Measurements from ENCODE around the gene ABHD12. TPM values are rescaled to one million over a fixed set of nuclear protein-coding genes. Genes with fewer than 3 reads are reported as not detected.
"Not testable (repeated sequence)": the region's sequence is repeated elsewhere in the genome, so short reads cannot be mapped to it uniquely, and the experiment has no call there.

ABHD12 gene
- total RNA-seq, 2 experiments from 2014 or later, result 28.7 to 31.1 TPM

DNA sequence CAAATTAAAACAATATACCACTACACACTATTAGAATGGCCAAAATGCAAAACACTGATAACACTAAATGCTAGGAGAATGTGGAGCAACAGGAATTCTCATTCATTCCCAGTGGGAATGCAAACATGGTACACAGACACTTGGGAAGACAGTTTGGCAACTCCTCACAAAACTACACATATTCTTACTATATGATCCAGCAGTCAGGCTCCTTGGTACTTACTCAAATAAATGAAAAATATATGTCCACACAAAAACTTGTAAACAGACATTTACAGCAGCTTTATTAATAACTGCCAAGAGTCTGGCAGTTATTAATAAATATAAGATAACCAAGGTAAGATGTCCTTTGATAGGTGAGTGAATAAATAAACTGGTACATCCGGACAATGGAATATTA is 44.9 kb downstream of the ABHD12 start:
- DNase-seq, result no peak
- no peaks in the 10 kb centered on the region for H3K9me3 Mint-ChIP-seq (ENCODE audit: insufficient read depth)
- no peak overlapping the region for H3K4me3 Mint-ChIP-seq
- peaks cover 6% of the 10 kb centered on the region for H3K36me3 Mint-ChIP-seq (ENCODE audit: low read depth)
- H3K4me1 Mint-ChIP-seq (ENCODE audit: low read depth), result peaks cover 22% of the 10 kb centered on the region
- no peak overlapping the region for H3K27ac Mint-ChIP-seq
- ChIA-PET CTCF (no interaction called here), POLR2A (no interaction called here)
- no peaks in the 10 kb centered on the region for H3K27me3 Mint-ChIP-seq (ENCODE audit: low read depth)
- ATAC-seq, result no peak

DNA sequence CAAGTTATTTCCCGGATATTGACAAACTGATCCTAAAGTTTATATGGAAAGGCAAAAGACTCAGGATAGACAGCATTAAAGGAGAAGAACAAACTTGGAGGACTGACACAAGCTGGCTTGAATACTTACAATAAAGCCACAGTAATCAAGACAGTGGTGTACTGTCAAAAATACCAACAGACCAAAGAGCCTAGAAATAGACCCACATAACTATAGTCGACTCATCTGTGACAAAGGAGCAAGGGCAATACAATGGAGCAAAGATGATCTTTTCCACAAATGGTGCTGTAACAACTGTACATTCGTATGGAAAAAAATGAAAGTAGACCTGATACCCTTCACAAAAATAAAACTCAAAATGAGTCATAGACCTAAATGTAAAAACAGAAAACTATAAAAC is 46.0 kb downstream of the ABHD12 start:
- Mint-ChIP-seq H3K9me3 (ENCODE audit: insufficient read depth) (no peaks in the 10 kb centered on the region), H3K4me1 (ENCODE audit: low read depth) (peaks cover 22% of the 10 kb centered on the region), H3K4me3 (no peak overlapping the region), H3K36me3 (ENCODE audit: low read depth) (peaks cover 6% of the 10 kb centered on the region), H3K27me3 (ENCODE audit: low read depth) (no peaks in the 10 kb centered on the region), H3K27ac (no peak overlapping the region)
- ChIA-PET POLR2A (no interaction called here), CTCF (no interaction called here)
- ATAC-seq (no peak), DNase-seq (no peak)

DNA sequence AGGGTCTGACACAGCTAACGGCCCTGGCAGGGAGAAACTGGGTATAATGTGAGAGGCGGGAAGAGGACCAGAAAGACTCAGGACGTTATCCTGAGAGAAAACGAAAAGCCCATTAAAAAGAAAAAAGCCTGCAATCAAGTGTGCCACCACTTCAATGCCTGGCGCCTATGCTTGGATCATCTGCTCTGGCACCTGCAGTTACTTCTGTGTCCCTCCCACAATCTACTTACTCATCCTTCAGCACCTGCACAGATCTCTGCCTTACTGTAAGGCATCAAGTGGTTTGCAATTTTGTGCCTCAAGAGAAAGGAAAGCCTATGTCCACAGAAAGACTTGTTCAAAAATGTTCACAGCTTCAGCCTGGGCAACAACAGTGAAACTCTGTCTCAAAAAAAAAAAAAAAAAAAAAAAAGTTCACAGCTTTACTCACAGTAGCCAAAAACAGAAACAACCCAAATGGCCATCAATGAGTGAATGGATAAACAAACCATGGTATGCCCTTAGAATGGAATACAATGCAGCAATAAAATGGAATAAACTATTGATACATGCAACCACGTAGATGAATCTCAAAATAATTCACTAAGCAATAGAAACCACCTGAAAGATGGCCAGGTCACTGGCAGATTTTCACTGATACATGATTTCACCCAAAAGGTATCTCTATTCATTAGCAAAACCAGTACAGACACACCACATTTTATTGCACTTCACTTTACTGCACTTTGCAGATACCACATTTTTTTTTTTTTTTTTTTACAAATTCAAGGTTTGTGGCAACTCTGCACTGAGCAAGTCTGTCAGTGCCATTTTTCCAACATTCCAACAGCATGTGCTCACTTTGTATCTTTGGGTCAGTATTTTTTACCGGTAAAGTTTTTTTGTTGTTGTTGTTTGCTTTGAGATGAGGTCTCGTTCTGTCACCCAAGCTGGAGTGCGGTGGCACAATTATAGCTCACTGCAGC is 48.6 kb downstream of the ABHD12 start:
- Mint-ChIP-seq H3K4me1 (ENCODE audit: low read depth) (peaks cover 19% of the 10 kb centered on the region), H3K27ac (no peak overlapping the region), H3K4me3 (no peak overlapping the region), H3K9me3 (ENCODE audit: insufficient read depth) (no peaks in the 10 kb centered on the region), H3K27me3 (ENCODE audit: low read depth) (no peaks in the 10 kb centered on the region), H3K36me3 (ENCODE audit: low read depth) (peaks cover 9% of the 10 kb centered on the region)
- POLR2A ChIA-PET, result no interaction called here
- ATAC-seq, result no peak
- CTCF ChIA-PET, result no interaction called here
- no peak for DNase-seq

DNA sequence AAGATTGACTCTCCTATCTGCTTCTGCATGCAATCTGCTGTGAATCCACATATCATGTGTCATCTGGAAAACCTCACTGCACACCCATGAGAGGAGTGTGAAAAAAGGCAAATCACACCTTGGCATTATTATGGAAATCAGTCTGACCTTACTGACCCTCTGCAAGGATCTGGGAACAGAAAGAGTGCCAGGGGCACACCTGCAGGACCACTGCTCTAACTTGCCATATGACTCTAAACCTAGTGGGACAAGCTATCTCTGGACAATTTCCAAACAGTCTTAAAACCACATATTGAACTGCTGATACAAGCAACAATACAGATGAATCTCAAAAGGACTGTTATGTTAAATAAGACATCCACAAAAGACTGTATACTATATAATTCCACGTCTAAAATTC is 50.3 kb downstream of the ABHD12 start:
- Mint-ChIP-seq H3K9me3 (ENCODE audit: insufficient read depth) (no peaks in the 10 kb centered on the region), H3K36me3 (ENCODE audit: low read depth) (peaks cover 11% of the 10 kb centered on the region), H3K27me3 (ENCODE audit: low read depth) (no peaks in the 10 kb centered on the region), H3K4me3 (no peak overlapping the region), H3K27ac (no peak overlapping the region), H3K4me1 (ENCODE audit: low read depth) (peaks cover 5% of the 10 kb centered on the region)
- ATAC-seq, result no peak
- ChIA-PET CTCF (no interaction called here), POLR2A (no interaction called here)
- no peak for DNase-seq

DNA sequence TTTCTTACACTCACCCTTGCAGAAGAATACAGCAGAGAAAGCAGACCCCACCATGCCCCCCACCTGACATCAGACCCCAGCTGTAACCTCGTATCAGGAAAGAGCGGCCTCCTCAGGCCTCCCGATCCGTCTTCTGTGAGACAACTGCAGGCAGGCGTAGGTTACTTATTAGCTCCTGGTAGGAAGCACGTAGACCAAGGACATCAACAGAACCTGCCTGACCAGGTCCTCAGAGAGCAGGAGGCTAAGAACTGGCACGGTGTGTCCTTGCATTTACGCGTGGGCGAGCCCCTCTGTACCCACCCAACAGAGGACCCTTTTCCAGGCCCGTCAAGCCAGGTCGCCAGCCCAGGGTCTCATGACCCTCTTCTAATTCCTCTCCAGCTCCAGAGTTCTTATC is 51.0 kb downstream of the ABHD12 start:
- Mint-ChIP-seq H3K4me3 (no peak overlapping the region), H3K27me3 (ENCODE audit: low read depth) (no peaks in the 10 kb centered on the region), H3K9me3 (ENCODE audit: insufficient read depth) (no peaks in the 10 kb centered on the region), H3K4me1 (ENCODE audit: low read depth) (peaks cover 1% of the 10 kb centered on the region), H3K36me3 (ENCODE audit: low read depth) (peaks cover 9% of the 10 kb centered on the region), H3K27ac (no peak overlapping the region)
- DNase-seq, result no peak
- ChIA-PET CTCF (interaction anchor here (1.2 kb wide), 1 partner anchor 29 kb away, joined by 3 read pairs; no protein-coding TSS in a partner anchor), POLR2A (no interaction called here)
- no peak for ATAC-seq

DNA sequence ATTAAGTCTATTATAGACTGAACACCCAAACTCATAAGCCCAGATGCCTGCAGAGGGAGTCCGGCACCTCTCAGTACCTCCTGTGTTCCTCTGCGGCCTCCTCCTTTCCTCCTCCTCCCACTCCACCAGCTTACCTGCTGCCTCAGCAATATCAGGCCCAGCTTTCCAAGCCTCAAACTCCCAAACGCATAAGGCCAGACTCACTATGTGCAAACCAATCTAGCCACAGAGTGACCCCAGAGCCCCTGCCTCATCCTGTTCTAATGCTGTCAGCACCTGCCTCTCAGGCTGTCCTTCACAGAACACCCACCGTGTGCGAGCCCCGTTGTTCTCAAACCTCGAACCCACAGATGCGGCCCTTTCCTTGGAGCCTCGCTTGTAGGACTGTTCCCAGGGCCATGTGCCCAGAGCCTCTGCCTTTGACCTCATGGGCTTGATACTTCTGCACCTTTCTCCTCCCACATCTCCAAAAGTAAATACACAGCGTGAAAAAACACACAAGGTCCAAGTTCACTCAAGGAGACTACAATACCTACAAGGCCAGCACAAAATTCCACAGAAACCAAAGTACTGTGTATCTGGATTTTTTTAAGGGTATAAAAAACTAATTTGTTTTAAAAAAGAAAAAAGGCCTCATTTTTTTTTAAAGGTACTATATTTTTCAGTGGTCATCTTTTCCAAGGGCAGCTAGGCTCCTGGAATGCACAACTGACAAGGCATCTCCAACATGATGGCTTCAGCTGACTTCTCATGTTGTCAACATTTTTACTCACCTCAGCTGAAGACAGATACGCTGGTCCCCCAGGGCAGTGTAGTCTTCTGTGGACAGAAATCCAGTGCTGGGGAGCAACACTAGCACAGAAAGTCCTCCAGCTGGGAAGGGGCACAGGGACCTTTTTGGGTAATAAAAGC is 52.3 kb downstream of the ABHD12 start:
- ATAC-seq (no peak), DNase-seq (no peak)
- H3K9me3 Mint-ChIP-seq (ENCODE audit: insufficient read depth), result no peaks in the 10 kb centered on the region
- POLR2A ChIA-PET, result interaction anchor here (0.7 kb wide), 1 partner anchor 16 kb away, joined by 3 read pairs; no protein-coding TSS in a partner anchor
- H3K27ac Mint-ChIP-seq, result no peak overlapping the region
- no peaks in the 10 kb centered on the region for H3K4me1 Mint-ChIP-seq (ENCODE audit: low read depth)
- H3K27me3 Mint-ChIP-seq (ENCODE audit: low read depth), result no peaks in the 10 kb centered on the region
- peaks cover 8% of the 10 kb centered on the region for H3K36me3 Mint-ChIP-seq (ENCODE audit: low read depth)
- H3K4me3 Mint-ChIP-seq, result no peak overlapping the region
- CTCF ChIA-PET, result interaction anchor here (1.2 kb wide), 1 partner anchor 28 kb away, joined by 3 read pairs; no protein-coding TSS in a partner anchor

DNA sequence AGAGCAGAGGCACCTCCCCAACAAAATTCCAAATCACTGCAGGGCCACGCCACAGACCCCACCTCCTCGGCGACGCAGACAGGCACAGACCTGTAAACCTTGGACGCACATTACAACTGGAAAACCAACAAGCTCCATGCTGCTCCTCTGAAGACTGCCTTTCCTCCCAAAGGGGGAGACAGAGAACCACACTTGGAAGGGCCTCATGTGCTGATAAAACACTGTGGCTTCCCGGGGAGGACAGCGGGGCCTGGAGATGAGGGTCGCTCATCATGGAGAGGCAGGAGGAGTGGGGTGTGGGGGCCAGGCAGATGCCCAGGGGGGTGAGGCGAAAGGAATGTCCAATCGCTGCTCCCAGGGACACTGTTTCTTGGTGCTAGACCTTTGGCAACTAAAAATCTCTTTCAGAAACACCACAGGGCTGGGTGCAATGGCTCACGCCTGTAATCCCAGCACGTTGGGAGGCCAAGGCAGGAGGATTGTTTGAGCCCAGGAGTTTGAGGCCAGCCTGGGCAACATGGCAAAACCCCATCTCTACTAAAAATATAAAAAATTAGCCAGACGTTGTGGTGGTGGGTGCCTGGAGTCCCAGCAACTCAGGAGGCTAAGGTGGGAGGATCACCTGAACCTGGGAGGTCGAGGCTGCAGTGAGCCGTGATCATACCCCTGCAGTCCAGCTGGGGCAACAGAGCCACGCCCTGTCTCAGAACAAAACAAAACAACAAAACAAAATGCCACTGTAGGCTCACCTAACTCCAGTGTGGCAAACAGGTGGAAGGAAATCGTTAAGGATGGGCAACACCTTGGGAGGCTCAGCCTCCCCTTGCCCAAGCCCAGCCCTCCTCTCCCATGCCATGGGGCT is 53.8 kb downstream of the ABHD12 start:
- DNase-seq (no peak), ATAC-seq (no peak)
- Mint-ChIP-seq H3K27ac (peak overlapping the region; percentile 60), H3K9me3 (ENCODE audit: insufficient read depth) (no peaks in the 10 kb centered on the region), H3K36me3 (ENCODE audit: low read depth) (peaks cover 8% of the 10 kb centered on the region), H3K4me3 (no peak overlapping the region), H3K27me3 (ENCODE audit: low read depth) (no peaks in the 10 kb centered on the region), H3K4me1 (ENCODE audit: low read depth) (no peaks in the 10 kb centered on the region)
- CTCF ChIA-PET, result interaction anchor here (1.2 to 1.4 kb wide), 2 partner anchors 52 to 62 kb away, joined by 3 to 4 read pairs; no protein-coding TSS in a partner anchor
- POLR2A ChIA-PET, result no interaction called here

DNA sequence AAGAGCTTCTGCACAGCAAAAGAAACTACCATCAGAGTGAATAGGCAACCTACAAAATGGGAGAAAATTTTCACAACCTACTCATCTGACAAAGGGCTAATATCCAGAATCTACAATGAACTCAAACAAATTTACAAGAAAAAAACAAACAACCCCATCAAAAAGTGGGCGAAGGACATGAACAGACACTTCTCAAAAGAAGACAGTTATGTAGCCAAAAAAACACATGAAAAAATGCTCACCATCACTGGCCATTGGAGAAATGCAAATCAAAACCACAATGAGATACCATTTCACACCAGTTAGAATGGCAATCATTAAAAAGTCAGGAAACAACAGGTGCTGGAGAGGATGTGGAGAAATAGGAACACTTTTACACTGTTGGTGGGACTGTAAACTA is 55.7 kb downstream of the ABHD12 start:
- POLR2A ChIA-PET; H3K27ac Mint-ChIP-seq; H3K36me3 Mint-ChIP-seq (ENCODE audit: low read depth); H3K9me3 Mint-ChIP-seq (ENCODE audit: insufficient read depth); H3K4me1 Mint-ChIP-seq (ENCODE audit: low read depth); H3K4me3 Mint-ChIP-seq; DNase-seq; ATAC-seq; H3K27me3 Mint-ChIP-seq (ENCODE audit: low read depth); CTCF ChIA-PET: not testable (repeated sequence)

DNA sequence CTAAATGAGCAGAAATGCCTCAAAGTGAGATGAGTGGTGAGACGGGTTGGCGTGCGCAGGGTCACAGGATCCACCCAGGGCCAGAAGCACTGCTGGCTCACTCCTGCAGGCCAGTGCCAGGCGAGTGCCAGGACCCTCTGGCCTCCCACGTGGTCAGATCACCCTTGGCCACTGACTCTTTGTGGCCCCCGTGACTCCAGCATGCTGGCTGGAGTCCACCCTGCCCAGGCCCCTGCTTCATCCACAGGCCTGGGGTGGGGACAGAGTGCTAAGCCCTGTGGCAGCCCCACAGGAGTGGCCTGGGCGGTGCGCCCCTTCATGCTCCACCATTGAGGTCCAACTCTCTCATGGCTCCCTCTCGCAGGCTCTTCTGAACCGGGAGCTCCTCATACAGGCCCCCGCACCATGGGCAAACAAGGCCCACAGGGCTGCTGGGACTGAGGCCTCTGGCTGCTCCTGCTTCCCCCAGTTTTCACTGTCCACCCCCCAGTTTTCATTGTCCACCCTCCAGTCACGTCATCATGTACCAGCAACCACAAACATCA is 61.6 kb downstream of the ABHD12 start:
- Mint-ChIP-seq H3K27me3 (ENCODE audit: low read depth) (no peaks in the 10 kb centered on the region), H3K4me1 (ENCODE audit: low read depth) (peaks cover 13% of the 10 kb centered on the region), H3K27ac (no peak overlapping the region), H3K4me3 (no peak overlapping the region), H3K9me3 (ENCODE audit: insufficient read depth) (no peaks in the 10 kb centered on the region), H3K36me3 (ENCODE audit: low read depth) (peaks cover 10% of the 10 kb centered on the region)
- ATAC-seq (no peak), DNase-seq (no peak)
- ChIA-PET POLR2A (no interaction called here), CTCF (no interaction called here)

DNA sequence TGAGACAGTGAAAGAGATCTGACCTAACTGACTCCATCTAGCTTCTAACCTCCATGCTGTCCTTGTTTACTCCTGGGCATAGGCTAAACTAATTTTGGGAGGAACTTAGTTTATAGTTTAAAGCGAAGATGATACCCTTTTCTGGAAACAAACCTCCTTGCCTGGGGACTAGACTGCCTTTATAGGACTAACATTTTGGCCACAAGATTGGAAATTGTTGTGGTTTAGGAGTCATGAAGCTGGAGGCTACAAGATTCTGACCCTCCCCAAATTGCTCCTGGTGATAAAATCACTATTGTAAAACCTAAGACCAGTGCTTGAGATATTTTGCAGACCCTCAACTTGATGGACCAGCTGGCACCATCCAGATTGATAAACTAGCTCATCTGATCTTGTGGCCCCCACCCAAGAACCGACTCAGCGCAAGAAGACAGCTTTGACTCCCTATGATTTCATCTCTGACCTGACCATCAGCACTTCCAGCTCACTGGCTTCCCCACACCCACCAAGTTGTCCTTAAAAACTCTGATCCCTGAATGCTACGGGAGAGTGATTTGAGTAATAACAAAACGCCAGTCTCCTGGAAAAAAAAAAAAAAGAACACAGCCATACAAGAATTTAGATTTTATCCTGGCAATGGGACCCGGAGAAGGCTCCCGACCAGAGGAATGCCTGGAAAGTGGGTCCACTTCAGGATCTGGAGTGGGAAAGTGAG is 63.0 kb downstream of the ABHD12 start:
- POLR2A ChIA-PET, result interaction anchor here (0.6 kb wide), 1 partner anchor 104 kb away, joined by 3 read pairs; no protein-coding TSS in a partner anchor

DNA sequence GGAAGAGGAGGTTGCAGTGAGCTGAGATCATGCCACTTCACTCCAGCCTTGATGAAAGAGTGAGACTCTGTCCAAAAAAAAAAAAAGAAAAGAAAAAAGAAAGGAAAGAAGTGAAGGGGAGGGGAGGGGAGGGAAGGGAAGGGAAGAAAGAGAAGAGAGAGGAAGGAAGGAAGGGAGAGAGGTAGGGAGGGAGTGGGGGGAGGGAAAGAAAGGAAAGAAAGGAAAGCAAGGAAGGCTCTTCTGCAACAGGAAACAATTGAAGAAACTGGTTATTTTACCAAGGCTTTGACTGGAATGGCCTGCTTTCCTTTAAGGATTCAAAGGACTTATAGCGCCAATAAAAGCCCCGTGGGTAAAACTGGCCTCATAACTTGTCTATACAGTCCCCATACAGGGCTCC is 64.6 kb downstream of the ABHD12 start:
- no peak overlapping the region for H3K4me3 Mint-ChIP-seq
- ATAC-seq (no peak), DNase-seq (no peak)
- no peak overlapping the region for H3K27ac Mint-ChIP-seq
- H3K9me3 Mint-ChIP-seq (ENCODE audit: insufficient read depth), result no peaks in the 10 kb centered on the region
- ChIA-PET POLR2A (no interaction called here), CTCF (no interaction called here)
- peaks cover 15% of the 10 kb centered on the region for H3K36me3 Mint-ChIP-seq (ENCODE audit: low read depth)
- H3K4me1 Mint-ChIP-seq (ENCODE audit: low read depth), result peaks cover 32% of the 10 kb centered on the region
- no peaks in the 10 kb centered on the region for H3K27me3 Mint-ChIP-seq (ENCODE audit: low read depth)

More for the DNA sequence above, 63.0 kb downstream of the ABHD12 start:
- no peaks in the 10 kb centered on the region for H3K27me3 Mint-ChIP-seq (ENCODE audit: low read depth)
- H3K36me3 Mint-ChIP-seq (ENCODE audit: low read depth), result peaks cover 13% of the 10 kb centered on the region
- H3K4me3 Mint-ChIP-seq, result no peak overlapping the region
- no peak overlapping the region for H3K27ac Mint-ChIP-seq
- DNase-seq, result no peak
- H3K4me1 Mint-ChIP-seq (ENCODE audit: low read depth), result peaks cover 22% of the 10 kb centered on the region
- no peaks in the 10 kb centered on the region for H3K9me3 Mint-ChIP-seq (ENCODE audit: insufficient read depth)
- CTCF ChIA-PET, result no interaction called here
- no peak for ATAC-seq
